AG04450 (cell line): Measurements from ENCODE around the gene SPATA20. TPM values are rescaled to one million over a fixed set of nuclear protein-coding genes. Genes with fewer than 3 reads are reported as not detected.

Source experiments
- CTCF ChIA-PET: fragments of 300-600, 350-600 bp; formaldehyde crosslinking; extraction: SDS; loops from one replicate; lab custom pipeline; 2022; ENCODE audit warnings: antibody characterized with exemption, inconsistent platforms; lab: Charles Lee
- POLR2A ChIA-PET: fragments of 350-600 bp; formaldehyde crosslinking; extraction: SDS; loops from one replicate; lab custom pipeline; 2021; ENCODE audit warnings: antibody characterized with exemption, inconsistent platforms; lab: Yijun Ruan, JAX
- DNase-seq: peaks from one replicate; pipeline ENCODE4 v3.0.0-alpha.2; 2011; ENCODE audit warnings: low read depth, low spot score
- H3K27ac ChIP-seq: one replicate; pipeline ENCODE4 v1.5.1; 2012; ENCODE audit warnings: low read depth, low read length, control low read depth
- H3K27me3 ChIP-seq: one replicate; pipeline ENCODE4 v1.6.0; 2012; ENCODE audit warnings: low read length; ENCODE audit not compliant: control insufficient read depth, insufficient read depth
- H3K4me3 ChIP-seq: 2 replicates; pipeline ENCODE4 v1.5.1; 2011; ENCODE audit warnings: mild to moderate bottlenecking, low read depth, low read length, control low read depth
- H3K9me3 ChIP-seq: 2 replicates; pipeline ENCODE4 v1.5.1; 2012; ENCODE audit warnings: low read length; ENCODE audit not compliant: control insufficient read depth, insufficient read depth
- CTCF ChIP-seq: IDR thresholded peaks from 2 replicates; pipeline ENCODE4 v1.5.1; 2011; ENCODE audit warnings: low read depth, low read length, control low read depth, inconsistent platforms
- polyA plus RNA-seq: library from polyadenylated mRNA; depleted of rRNA; stranded (reverse); fragments of >200 nt; gene quantifications from 2 replicates; pipeline ENCODE4 v1.2.3, GENCODE V29; 2011

SPATA20 gene
- polyA plus RNA-seq, 1 experiment = 17.1 TPM

- no peak for TF ChIP-seq CTCF
- Histone ChIP-seq H3K9me3 (no peaks in the 10 kb centered on the region), H3K27me3 (peaks cover 22% of the 10 kb centered on the region), H3K4me3 (no peak overlapping the region), H3K27ac (no peak overlapping the region)
- ChIA-PET POLR2A (no interaction called here), CTCF (no interaction called here)
- DNase-seq = no peak
Observed at GRCh38 chr17:50518384-50519023, 28.5 kb upstream of the SPATA20 start.

GRCh38 chr17:50519141-50519834, 27.7 kb upstream of the SPATA20 start:
- CTCF ChIA-PET = no interaction called here

GRCh38 chr17:50520483-50520882, 26.5 kb upstream of the SPATA20 start:
- CTCF ChIA-PET = interaction anchor here (0.9 kb wide), 1 partner anchor 19 kb away, joined by 3 read pairs; no protein-coding TSS in a partner anchor
- no peak overlapping the region for H3K4me3 ChIP-seq
- no peak for DNase-seq
- POLR2A ChIA-PET = no interaction called here
- H3K9me3 ChIP-seq = no peaks in the 10 kb centered on the region
- peaks cover 33% of the 10 kb centered on the region for H3K27me3 ChIP-seq
- no peak overlapping the region for H3K27ac ChIP-seq
- no peak for TF ChIP-seq CTCF

More at GRCh38 chr17:50519141-50519834, 27.7 kb upstream of the SPATA20 start:
- Histone ChIP-seq H3K27me3 (peaks cover 23% of the 10 kb centered on the region), H3K9me3 (no peaks in the 10 kb centered on the region), H3K27ac (no peak overlapping the region), H3K4me3 (no peak overlapping the region)
- no peak for DNase-seq
- TF ChIP-seq CTCF = no peak
- POLR2A ChIA-PET = no interaction called here

- POLR2A ChIA-PET = no interaction called here
- Histone ChIP-seq H3K27ac (no peak overlapping the region), H3K4me3 (no peak overlapping the region), H3K27me3 (peaks cover 35% of the 10 kb centered on the region), H3K9me3 (no peaks in the 10 kb centered on the region)
- TF ChIP-seq CTCF = no peak
- no peak for DNase-seq
- CTCF ChIA-PET = interaction anchor here (0.9 kb wide), 1 partner anchor 20 kb away, joined by 3 read pairs; no protein-coding TSS in a partner anchor
Observed at GRCh38 chr17:50521514-50521913, 25.5 kb upstream of the SPATA20 start.

- H3K4me3 ChIP-seq = no peak overlapping the region
- ChIA-PET CTCF (interaction anchor here (0.8 kb wide), 1 partner anchor 45 kb away, joined by 6 read pairs; no protein-coding TSS in a partner anchor), POLR2A (no interaction called here)
- no peaks in the 10 kb centered on the region for H3K9me3 ChIP-seq
- no peak for DNase-seq
- peaks cover 34% of the 10 kb centered on the region for H3K27me3 ChIP-seq
- TF ChIP-seq CTCF = no peak
- no peak overlapping the region for H3K27ac ChIP-seq
Observed at GRCh38 chr17:50522766-50523165, 24.2 kb upstream of the SPATA20 start.
